AG04449 (cell line): ENCODE results near the gene PLEKHG2.

Experiments
- CTCF ChIA-PET: fragments of 350-600 bp; formaldehyde crosslinking; extraction: SDS; loops from one replicate; lab custom pipeline; 2021; ENCODE audit warnings: antibody characterized with exemption; lab: Yijun Ruan, JAX
- POLR2A ChIA-PET: fragments of 400-600, 350-600 bp; formaldehyde crosslinking; extraction: SDS; loops from one replicate; lab custom pipeline; 2020; ENCODE audit warnings: antibody characterized with exemption, inconsistent platforms; lab: Yijun Ruan, JAX
- DNase-seq: peaks from one replicate; pipeline ENCODE4 v3.0.0-alpha.2; 2010; ENCODE audit warnings: low read depth, low spot score
- H3K4me3 ChIP-seq: 2 replicates; pipeline ENCODE4 v1.5.1; 2011; ENCODE audit warnings: low read depth, mild to moderate bottlenecking, control low read depth, low read length
- TF ChIP-seq, protein P1 (sequence below): IDR thresholded peaks from one replicate; pipeline ENCODE4 v1.5.1; 2011; ENCODE audit warnings: mild to moderate bottlenecking, moderate library complexity, low read length, control low read depth, inconsistent platforms; ENCODE audit not compliant: insufficient read depth; ENCODE audit errors: missing control alignments

Gene PLEKHG2

DNA sequence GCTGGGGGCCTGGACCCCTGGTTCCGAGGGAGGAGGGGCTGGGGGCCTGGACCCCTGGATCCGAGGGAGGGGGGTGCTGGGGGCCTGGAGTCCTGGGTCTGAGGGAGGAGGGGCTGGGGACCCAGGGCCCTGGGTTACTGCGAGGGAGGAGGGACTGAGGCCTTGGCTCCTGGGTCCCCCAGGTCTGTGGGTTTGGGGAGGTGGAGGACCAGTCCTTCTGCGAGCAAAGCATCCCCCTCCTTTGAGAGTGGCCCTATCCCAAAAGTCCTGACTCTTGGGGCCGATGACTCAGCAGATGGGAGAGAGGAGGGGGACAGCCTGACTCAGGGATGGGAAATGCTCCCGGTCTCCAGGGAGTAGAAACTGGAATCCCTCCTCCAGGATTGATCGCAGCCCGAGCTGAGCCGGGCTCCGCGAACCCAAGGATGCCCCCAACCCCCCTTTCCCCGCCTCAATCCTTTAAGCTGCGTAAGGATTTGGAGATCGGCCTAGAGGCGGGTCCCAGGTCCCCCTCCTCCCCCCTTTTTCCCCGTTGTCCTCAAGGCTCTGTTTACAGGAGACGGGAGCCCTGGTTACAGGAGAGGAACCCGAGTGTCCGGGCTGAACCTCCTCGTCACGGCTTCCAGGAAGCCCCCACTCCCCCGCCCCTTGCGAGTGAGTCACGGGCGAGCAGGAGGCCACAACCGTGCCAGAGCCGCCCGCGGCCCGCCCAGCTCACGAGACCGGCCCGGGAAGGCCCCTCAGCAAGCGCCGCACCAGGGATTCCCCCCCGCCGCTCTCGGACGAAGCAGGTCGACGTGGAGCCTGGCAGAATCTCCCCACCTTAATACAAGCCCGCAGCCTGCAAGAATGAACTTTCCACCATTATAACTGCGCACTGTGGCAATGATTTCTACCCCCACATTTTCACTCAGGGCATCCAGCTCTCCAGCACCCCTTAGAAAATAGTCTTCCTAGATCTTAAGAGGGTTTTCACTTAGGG, 8.8 kb upstream of the PLEKHG2 start:
- ChIA-PET POLR2A (interaction anchor here (0.7 to 3.2 kb wide), 7 partner anchors 8 to 77 kb away, joined by 3 to 26 read pairs (median 3); partner anchors contain the start of genes MED29, PAF1, PLEKHG2 and RPS16), CTCF (interaction anchor here (1.1 kb wide), 1 partner anchor 8 kb away, joined by 7 read pairs; the partner anchor contains the start of gene PLEKHG2)
- H3K4me3 ChIP-seq: peak overlapping the region; percentile 55
- TF ChIP-seq, protein P1, sequence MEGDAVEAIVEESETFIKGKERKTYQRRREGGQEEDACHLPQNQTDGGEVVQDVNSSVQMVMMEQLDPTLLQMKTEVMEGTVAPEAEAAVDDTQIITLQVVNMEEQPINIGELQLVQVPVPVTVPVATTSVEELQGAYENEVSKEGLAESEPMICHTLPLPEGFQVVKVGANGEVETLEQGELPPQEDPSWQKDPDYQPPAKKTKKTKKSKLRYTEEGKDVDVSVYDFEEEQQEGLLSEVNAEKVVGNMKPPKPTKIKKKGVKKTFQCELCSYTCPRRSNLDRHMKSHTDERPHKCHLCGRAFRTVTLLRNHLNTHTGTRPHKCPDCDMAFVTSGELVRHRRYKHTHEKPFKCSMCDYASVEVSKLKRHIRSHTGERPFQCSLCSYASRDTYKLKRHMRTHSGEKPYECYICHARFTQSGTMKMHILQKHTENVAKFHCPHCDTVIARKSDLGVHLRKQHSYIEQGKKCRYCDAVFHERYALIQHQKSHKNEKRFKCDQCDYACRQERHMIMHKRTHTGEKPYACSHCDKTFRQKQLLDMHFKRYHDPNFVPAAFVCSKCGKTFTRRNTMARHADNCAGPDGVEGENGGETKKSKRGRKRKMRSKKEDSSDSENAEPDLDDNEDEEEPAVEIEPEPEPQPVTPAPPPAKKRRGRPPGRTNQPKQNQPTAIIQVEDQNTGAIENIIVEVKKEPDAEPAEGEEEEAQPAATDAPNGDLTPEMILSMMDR: no peak
- DNase-seq: peak; percentile 98

DNA sequence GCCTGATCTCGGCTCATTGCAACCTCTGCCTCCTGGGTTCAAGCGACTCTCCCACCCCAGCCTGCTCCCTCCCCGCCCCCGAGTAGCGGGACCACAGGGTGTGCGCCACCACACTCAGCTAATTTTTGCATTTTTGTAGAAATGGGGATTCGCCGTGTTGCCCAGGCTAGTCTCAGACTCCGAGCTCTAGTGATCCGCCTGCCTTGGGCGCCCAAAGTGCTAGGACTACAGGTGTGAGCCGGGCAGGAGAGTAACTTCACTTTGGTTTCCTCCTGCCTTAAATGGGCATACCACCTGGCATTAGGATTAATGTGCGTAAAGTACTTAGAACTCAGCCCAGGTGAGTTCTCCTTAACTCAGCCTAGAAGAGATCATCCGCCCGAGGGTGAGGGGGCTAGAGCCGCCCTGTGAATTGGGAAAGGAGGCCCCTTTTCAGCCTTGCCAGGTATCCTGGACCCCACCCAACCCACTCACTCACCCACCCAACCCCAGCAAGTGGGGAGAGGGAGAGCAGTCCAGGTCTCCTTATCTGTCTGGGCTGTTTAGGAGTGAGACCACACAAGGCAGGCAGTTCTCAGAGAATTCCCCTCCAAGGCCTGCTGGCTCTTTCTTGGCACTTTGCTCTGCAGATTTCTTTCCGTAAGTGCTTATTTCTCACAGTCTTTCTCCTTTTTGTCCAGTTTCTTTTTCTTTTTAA, 7.1 kb upstream of the PLEKHG2 start:
- no peak for DNase-seq
- TF ChIP-seq, protein P1: no peak
- CTCF ChIA-PET: interaction anchor here (2.4 to 4.3 kb wide), 2 partner anchors 8 to 127 kb away, joined by 7 to 49 read pairs; partner anchors contain the start of gene EID2B
- POLR2A ChIA-PET: interaction anchor here (1.9 to 3.2 kb wide), 2 partner anchors 23 to 30 kb away, joined by 6 to 26 read pairs; partner anchors contain the start of gene RPS16
- H3K4me3 ChIP-seq: no peak overlapping the region

DNA sequence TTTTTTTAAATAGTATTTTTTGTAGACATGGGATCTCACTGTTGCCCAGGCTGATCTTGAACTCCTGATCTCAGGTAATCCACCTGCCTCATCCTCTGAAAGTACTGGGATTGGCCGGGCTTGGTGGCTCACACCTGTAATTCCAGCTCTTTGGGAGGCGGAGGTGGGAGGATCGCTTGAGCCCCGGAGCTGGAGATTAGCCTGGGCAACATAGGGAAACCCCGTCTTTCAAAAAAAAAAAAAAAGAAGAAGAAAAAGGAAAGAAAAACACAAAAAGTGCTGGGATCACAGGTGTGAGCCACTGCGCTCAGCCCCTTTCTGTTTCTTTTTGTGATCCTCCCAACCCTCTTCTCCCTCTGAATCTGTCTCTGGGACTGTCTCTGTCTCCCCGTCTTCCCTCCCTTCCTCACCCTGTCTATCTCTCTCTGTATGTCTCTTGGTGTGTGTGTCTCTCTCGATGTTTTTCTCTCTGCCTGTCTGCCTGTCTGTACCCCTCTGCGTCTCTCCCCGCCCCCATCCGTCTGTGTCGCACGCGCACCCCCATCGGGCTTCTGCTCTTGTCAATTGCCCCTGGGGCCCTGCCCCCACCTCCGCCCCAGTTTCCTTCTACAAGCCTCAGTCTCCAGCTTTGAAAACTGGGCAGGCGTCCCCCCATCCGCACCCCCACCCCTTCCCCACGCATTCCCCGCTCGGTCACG, 6.4 kb upstream of the PLEKHG2 start:
- TF ChIP-seq, protein P1: no peak
- peak overlapping the region; percentile 56 for H3K4me3 ChIP-seq
- POLR2A ChIA-PET: interaction anchor here (0.6 to 3.2 kb wide), 7 partner anchors 8 to 64 kb away, joined by 3 to 26 read pairs (median 6); partner anchors contain the start of genes MED29, PAF1, RPS16 and SAMD4B
- DNase-seq: no peak
- CTCF ChIA-PET: interaction anchor here (2.4 to 4.3 kb wide), 2 partner anchors 9 to 127 kb away, joined by 7 to 49 read pairs; partner anchors contain the start of gene EID2B

DNA sequence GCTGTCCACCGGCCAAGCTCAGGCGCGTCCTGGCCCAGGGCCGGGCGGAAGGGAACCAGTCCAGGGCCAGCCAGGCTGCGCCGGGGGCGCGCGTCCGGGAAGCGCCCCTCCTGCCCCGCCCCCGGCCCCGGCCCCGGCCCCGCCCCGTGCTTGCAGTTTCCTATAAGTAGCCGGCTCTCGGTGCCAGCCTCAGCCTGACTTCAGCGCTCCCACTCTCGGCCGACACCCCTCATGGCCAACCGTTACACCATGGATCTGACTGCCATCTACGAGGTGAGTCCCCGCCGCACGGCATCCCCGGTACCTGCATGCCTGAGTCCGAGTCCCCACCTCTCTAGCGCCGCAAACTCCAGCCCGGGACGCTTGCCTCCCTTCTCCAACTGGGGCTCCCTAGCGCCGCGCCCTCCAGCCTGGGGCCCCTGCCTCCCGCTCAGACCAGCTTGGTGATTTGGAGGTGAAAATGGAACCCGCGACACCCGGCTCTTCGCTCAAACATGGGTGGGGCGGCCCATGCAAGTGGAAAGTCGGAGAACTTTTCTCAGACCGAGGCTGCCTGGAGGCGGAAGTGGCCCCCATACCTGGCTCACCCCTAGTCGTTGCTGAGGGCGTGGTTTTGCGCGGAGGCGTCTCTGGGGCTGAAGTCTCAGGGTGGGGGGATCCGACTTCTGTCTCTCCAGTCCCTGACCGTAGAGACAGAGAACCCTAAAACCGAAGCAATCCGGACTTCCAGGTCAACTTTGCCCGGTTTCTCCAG, 5.6 kb upstream of the PLEKHG2 start, which contains the start of gene ZFP36:
TSS of gene ZFP36 (plus strand) at position 192 of the 754 bp plus-strand sequence. CDS start at position 250, 58 bp downstream.
- TF ChIP-seq, protein P1: peak; percentile 0

DNA sequence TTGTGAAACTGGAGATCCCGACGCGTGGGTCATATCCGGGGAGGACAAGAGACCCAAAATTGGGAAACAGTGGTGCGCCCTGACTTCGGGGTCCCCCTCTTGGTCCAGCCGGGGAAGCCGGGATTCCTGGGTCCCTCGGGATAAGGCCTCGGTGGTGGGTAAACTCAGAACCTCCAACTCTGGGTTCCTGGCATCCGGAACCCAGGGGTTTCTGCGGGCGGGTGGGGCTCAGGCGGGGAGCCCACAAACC, 5.1 kb upstream of the PLEKHG2 start:
- TF ChIP-seq, protein P1: no peak
- ChIA-PET POLR2A (interaction anchor here (0.6 to 3.1 kb wide), 5 partner anchors 9 to 28 kb away, joined by 3 to 24 read pairs (median 6); partner anchors contain the start of genes MED29, PAF1 and RPS16), CTCF (interaction anchor here (0.8 to 4.3 kb wide), 3 partner anchors 10 to 34 kb away, joined by 3 to 49 read pairs (median 4); no protein-coding TSS in a partner anchor)
- no peak for DNase-seq
- H3K4me3 ChIP-seq: peak overlapping the region; percentile 83

More for the DNA sequence above, 5.6 kb upstream of the PLEKHG2 start, which contains the start of gene ZFP36:
- H3K4me3 ChIP-seq: peak within 1 kb of the TSS; percentile 83
- ChIA-PET POLR2A (interaction anchor here (0.6 to 3.2 kb wide), 8 partner anchors 9 to 65 kb away, joined by 3 to 26 read pairs (median 5); partner anchors contain the start of genes MED29, PAF1, RPS16 and SAMD4B), CTCF (interaction anchor here (2.4 to 4.3 kb wide), 2 partner anchors 10 to 126 kb away, joined by 7 to 49 read pairs; partner anchors contain the start of gene EID2B)
- no peak for DNase-seq
